GM19452 (cell line): ENCODE data around the gene NT5C1B.

Experiments
- ATAC-seq: cut with Tn5 transposase; IDR thresholded peaks from one replicate; pipeline ENCODE4 v1.9.1; 2021; ENCODE audit not compliant: unreplicated experiment

NT5C1B gene

GRCh38 chr2:18517386-18517785, 72.0 kb downstream of the NT5C1B start:
- ATAC-seq: no peak

DNA sequence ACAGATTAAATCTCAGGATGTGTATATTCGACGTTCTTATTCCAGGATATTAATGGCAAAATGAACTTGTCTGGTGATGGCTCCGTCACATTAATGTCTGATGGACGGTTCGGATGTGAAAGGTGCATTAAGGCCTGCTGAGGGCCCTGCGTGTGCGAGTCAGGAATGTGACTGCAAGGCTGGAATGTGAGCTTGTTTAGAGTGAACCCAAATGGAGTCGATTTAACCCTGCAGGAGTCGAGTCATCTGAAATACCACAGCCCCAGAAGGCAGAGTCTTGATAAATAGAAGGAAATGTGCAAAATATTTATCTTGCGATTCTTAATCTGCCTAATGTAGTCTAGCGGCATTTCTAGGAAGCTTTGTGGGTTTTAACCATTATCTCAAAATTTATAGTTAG, 73.3 kb downstream of the NT5C1B start:
- ATAC-seq: no peak

- ATAC-seq: no peak
Observed at GRCh38 chr2:18514526-18515461, 74.6 kb downstream of the NT5C1B start.
